Thoracic aorta (tissue), 2 donors: ENCODE results near the gene LRP8. TPM values are rescaled to one million over a fixed set of nuclear protein-coding genes. Genes with fewer than 3 reads are reported as not detected.

Source experiments
- ATAC-seq: fragments of 150-250 bp; one replicate; pipeline ENCODE4 v1.8.0; 2017; ENCODE audit warnings: low read depth; ENCODE audit not compliant: insufficient number of reproducible peaks, low FRiP score
- DNase-seq: peaks from one replicate; pipeline ENCODE4 v3.0.0-alpha.2; 2020; ENCODE audit warnings: low spot score
- H3K27ac ChIP-seq, 2 donors: fragments of 200-600 bp; sonication (generic); 1 replicate in 1 of 2; 2 replicates in 1 of 2; pipeline ENCODE4 v1.5.1; 2016; ENCODE audit warnings: mild to moderate bottlenecking in 2 of 2, moderate library complexity in 2 of 2
- H3K27me3 ChIP-seq: fragments of 200-600 bp; sonication (generic); replicated peaks from 2 replicates; pipeline ENCODE4 v1.6.0; 2016; ENCODE audit warnings: mild to moderate bottlenecking; ENCODE audit not compliant: insufficient read depth
- H3K36me3 ChIP-seq: fragments of 200-600 bp; sonication (generic); one replicate; pipeline ENCODE4 v1.5.1; 2016
- H3K4me1 ChIP-seq, 2 donors: fragments of 200-600 bp; sonication (generic); 1 replicate in 1 of 2; 2 replicates in 1 of 2; pipeline versions ENCODE4 v1.5.1 to v1.6.0; 2016; ENCODE audit warnings: low read depth in 2 of 2, mild to moderate bottlenecking in 1 of 2; ENCODE audit not compliant: control insufficient read depth in 1 of 2
- H3K4me3 ChIP-seq: fragments of 200-600 bp; sonication (generic); 2 replicates; pipeline ENCODE4 v1.5.1; 2016; ENCODE audit warnings: mild to moderate bottlenecking
- H3K9me3 ChIP-seq: fragments of 200-600 bp; sonication (generic); 2 replicates; pipeline ENCODE4 v1.5.1; 2016
- CTCF ChIP-seq: fragments of 200-600 bp; sonication (generic); IDR thresholded peaks from one replicate; pipeline ENCODE4 v1.5.1; 2019; ENCODE audit warnings: antibody characterized with exemption
- total RNA-seq, 2 donors: library from RNA; depleted of rRNA; stranded (reverse); fragments of >200 nt; gene quantifications; one replicate each; pipeline versions ENCODE4 v1.1.0 to v1.2.3, GENCODE V29; 2016

The LRP8 gene
- total RNA-seq, 2 donors from 2014 or later = 14.1 to 24.1 TPM

GRCh38 chr1:53313556-53313955, 14.3 kb downstream of the LRP8 start:
- Histone ChIP-seq H3K27me3 (no peaks in the 10 kb centered on the region), H3K27ac (no peak overlapping the region), H3K9me3 (no peaks in the 10 kb centered on the region), H3K4me3 (no peak overlapping the region), H3K36me3 (no peaks in the 10 kb centered on the region), H3K4me1 (no peaks in the 10 kb centered on the region)
- ATAC-seq (no peak), DNase-seq (no peak)
- TF ChIP-seq CTCF = no peak

- Histone ChIP-seq H3K27me3 (no peaks in the 10 kb centered on the region), H3K4me3 (no peak overlapping the region), H3K27ac (no peak overlapping the region), H3K36me3 (no peaks in the 10 kb centered on the region), H3K9me3 (no peaks in the 10 kb centered on the region), H3K4me1 (no peaks in the 10 kb centered on the region)
- DNase-seq (no peak), ATAC-seq (no peak)
- TF ChIP-seq CTCF = no peak
Observed at GRCh38 chr1:53311702-53312305, 16.1 kb downstream of the LRP8 start.

- no peak overlapping the region for H3K4me3 ChIP-seq
- no peaks in the 10 kb centered on the region for H3K9me3 ChIP-seq
- no peaks in the 10 kb centered on the region for H3K27me3 ChIP-seq
- H3K27ac ChIP-seq = no peak overlapping the region
- TF ChIP-seq CTCF = no peak
- ATAC-seq = no peak
- H3K4me1 ChIP-seq = peaks cover 0 to 5% of the 10 kb centered on the region in 2 donors
- no peak for DNase-seq
- H3K36me3 ChIP-seq = no peaks in the 10 kb centered on the region
Observed at GRCh38 chr1:53310847-53311681, 16.8 kb downstream of the LRP8 start.

GRCh38 chr1:53309802-53310201, 18.1 kb downstream of the LRP8 start:
- no peaks in the 10 kb centered on the region for H3K27me3 ChIP-seq
- ATAC-seq = no peak
- TF ChIP-seq CTCF = no peak
- H3K9me3 ChIP-seq = no peaks in the 10 kb centered on the region
- no peak overlapping the region for H3K27ac ChIP-seq
- no peaks in the 10 kb centered on the region for H3K36me3 ChIP-seq
- DNase-seq = no peak
- H3K4me3 ChIP-seq = no peak overlapping the region
- peaks cover 6 to 18% of the 10 kb centered on the region in 2 donors for H3K4me1 ChIP-seq

- no peak for ATAC-seq
- Histone ChIP-seq H3K4me1 (peaks cover 17 to 31% of the 10 kb centered on the region in 2 donors), H3K36me3 (no peaks in the 10 kb centered on the region), H3K9me3 (no peaks in the 10 kb centered on the region), H3K27me3 (no peaks in the 10 kb centered on the region), H3K4me3 (no peak overlapping the region), H3K27ac (no peak overlapping the region)
- no peak for DNase-seq
- TF ChIP-seq CTCF = no peak
Observed at GRCh38 chr1:53308506-53308905, 19.4 kb downstream of the LRP8 start.
